Measurements from ENCODE around the gene SLX9.

DNA sequence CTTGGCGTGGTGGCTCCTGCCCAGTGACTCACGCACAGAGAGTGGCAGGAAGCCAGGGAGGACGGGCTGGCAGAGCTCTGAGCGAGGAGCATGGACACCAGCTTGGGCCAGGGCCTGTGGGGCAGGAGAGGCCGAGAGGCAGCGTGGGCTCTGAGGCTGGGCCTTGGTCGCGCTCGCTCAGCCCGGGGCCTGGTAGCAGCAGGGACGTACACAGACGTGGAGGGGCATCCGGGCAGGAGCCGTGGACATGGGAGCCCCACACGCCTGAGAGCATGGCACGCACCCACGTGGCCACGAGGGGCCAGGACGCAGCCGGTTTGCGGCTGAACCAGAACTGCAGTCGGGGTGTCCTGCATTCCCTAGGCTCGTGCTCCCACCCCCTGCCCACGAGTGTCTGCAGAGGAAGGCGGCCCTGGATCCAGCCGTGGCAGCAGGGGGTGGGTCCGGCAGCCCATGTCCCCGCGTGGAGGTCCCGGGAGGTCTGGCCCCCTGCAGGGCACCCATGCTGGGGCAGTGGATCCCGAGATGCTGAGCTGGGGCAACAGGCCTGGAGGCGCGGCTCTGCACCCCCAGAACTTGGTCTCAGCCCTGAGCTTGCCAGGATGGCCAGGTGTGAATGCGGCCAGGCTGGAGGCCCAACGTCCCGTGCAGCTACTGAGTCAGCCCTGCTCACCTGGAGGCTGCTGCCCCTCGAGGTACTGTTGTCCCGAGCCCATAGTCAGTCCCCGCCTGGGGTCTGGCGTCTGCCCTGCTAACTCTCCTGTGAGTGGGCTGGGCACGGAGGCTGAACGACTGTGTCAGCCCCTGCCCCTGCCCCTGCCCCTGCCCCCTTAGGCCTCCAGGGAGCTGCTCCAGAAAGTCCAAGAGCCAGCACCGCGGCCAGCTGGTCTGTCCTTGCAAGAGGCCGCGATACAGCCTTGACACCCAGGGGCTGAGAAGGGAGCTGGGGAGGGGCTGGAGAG, 61.6 kb downstream of the SLX9 start:
- TF ChIP-seq POLR2AphosphoS5 (IDR thresholded peaks at IDR 0.05; ENCODE audit: low read depth, low read length) (no peak), TAF1 (IDR thresholded peaks at IDR 0.05; ENCODE audit: low read depth, low read length) (no peak), POLR2A (IDR thresholded peaks at IDR 0.05; ENCODE audit: low read depth, low read length) (no peak), POU2F2 (IDR thresholded peaks at IDR 0.05; ENCODE audit: low read depth, low read length) (no peak), SPI1 (IDR thresholded peaks at IDR 0.05; ENCODE audit: low read depth, low read length) (no peak), PAX5 (IDR thresholded peaks at IDR 0.05; ENCODE audit: insufficient read depth, low read length, severe bottlenecking) (no peak)
